Measurements from ENCODE around the gene MSX2. TPM values are rescaled to one million over a fixed set of nuclear protein-coding genes. Genes with fewer than 3 reads are reported as not detected.

MSX2 gene
- total and polyA plus RNA-seq, 3 donors from 2014 or later = 15.8 to 39.2 (median 37.7) TPM

DNA sequence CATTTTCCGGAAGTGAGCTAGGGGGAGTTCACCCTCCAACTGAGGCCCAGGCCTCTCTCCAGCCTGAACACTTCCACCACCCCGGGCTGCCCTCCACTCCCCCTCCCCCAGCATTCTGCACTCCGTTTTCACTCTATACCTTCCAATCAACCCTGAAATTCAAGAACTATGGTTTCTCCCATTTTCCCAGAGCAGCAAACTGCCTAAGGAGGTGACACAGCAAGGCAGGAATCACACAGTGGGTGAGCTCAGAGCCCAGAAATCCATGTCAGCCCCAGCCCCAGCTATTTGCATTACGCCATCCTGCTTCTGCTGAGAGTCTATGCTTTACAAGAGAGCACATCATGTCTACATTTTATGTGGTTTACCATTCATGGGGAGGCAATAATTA is 11.9 kb downstream of the MSX2 start:
- intact Hi-C loops (cut with DNase I; ENCODE audit: low total_unique reads) = no loop called here
- Histone ChIP-seq H3K36me3 (ENCODE audit: low read depth, missing control alignments) (no peaks in the 10 kb centered on the region), H3K4me1 (peaks cover 5% of the 10 kb centered on the region), H3K27me3 (no peaks in the 10 kb centered on the region), H3K27ac (no peak overlapping the region), H3K9me3 (no peaks in the 10 kb centered on the region), H3K4me3 (no peak overlapping the region)
- DNase-seq = no peak
- 30 to 37% methylated on average over 4 of the region's 4 CpGs for WGBS, 2 donors
- TF ChIP-seq, protein P1, sequence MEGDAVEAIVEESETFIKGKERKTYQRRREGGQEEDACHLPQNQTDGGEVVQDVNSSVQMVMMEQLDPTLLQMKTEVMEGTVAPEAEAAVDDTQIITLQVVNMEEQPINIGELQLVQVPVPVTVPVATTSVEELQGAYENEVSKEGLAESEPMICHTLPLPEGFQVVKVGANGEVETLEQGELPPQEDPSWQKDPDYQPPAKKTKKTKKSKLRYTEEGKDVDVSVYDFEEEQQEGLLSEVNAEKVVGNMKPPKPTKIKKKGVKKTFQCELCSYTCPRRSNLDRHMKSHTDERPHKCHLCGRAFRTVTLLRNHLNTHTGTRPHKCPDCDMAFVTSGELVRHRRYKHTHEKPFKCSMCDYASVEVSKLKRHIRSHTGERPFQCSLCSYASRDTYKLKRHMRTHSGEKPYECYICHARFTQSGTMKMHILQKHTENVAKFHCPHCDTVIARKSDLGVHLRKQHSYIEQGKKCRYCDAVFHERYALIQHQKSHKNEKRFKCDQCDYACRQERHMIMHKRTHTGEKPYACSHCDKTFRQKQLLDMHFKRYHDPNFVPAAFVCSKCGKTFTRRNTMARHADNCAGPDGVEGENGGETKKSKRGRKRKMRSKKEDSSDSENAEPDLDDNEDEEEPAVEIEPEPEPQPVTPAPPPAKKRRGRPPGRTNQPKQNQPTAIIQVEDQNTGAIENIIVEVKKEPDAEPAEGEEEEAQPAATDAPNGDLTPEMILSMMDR (IDR thresholded peaks at IDR 0.05) = no peak
- TF ChIP-seq POLR2A (IDR thresholded peaks at IDR 0.05) = no peak

DNA sequence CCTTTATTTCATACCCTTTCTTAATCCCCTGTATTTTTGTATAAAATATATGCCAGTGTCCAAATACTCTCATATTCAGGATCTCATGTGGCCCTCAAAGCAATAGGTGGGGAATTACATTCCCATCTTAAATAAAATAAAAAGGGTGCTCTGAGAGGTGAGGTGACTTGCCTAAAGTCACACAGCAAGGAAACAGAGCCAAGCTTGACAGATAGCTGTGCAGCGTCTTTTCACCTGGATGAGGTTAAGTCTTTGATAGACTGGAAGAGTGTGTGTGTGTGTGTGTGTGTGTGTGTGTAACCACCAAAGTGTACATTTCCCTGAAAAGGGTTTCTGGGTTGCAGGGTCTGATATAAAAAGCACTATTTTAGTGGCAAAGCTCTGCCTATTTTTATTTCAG is 12.4 kb downstream of the MSX2 start:
- Histone ChIP-seq H3K27me3 (no peaks in the 10 kb centered on the region), H3K36me3 (ENCODE audit: low read depth, missing control alignments) (no peaks in the 10 kb centered on the region), H3K4me3 (no peak overlapping the region), H3K4me1 (peaks cover 5% of the 10 kb centered on the region), H3K9me3 (no peaks in the 10 kb centered on the region), H3K27ac (no peak overlapping the region)
- DNase-seq = no peak
- TF ChIP-seq, protein P1 (IDR thresholded peaks at IDR 0.05) = no peak
- TF ChIP-seq POLR2A (IDR thresholded peaks at IDR 0.05) = no peak
- intact Hi-C loops (cut with DNase I; ENCODE audit: low total_unique reads) = no loop called here
- WGBS, 2 donors = 65 to 87% methylated on average over 1 of the region's 1 CpG

DNA sequence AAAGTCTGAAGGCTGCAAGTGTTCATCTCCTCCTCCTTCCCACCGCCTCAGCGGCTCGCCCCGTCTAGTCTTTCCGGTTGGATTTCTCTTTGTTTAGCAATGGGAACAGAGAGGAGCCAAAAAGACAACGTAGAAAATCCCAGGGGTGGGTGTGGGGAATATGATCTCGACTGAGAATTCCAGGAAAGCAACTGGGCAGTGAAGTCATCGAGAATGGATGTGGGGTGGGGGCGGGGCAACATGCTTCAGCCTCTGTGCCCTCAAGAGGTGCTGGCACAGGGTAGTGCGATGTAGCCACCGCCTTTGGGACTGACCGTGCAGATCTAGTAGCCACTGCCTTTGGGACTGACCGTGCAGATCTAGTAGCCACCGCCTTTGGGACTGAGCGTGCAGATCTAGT is 12.9 kb downstream of the MSX2 start:
- 37 to 52% methylated on average over 15 of the region's 15 CpGs for WGBS, 2 donors
- H3K4me1 ChIP-seq = peaks cover 5% of the 10 kb centered on the region
- no peaks in the 10 kb centered on the region for H3K36me3 ChIP-seq (ENCODE audit: low read depth, missing control alignments)
- H3K9me3 ChIP-seq = no peaks in the 10 kb centered on the region
- DNase-seq = no peak
- no peak overlapping the region for H3K4me3 ChIP-seq
- no peaks in the 10 kb centered on the region for H3K27me3 ChIP-seq
- no peak overlapping the region for H3K27ac ChIP-seq
- no peak for TF ChIP-seq POLR2A (IDR thresholded peaks at IDR 0.05)
- TF ChIP-seq, protein P1 (IDR thresholded peaks at IDR 0.05) = no peak
- intact Hi-C loops (cut with DNase I; ENCODE audit: low total_unique reads) = no loop called here

DNA sequence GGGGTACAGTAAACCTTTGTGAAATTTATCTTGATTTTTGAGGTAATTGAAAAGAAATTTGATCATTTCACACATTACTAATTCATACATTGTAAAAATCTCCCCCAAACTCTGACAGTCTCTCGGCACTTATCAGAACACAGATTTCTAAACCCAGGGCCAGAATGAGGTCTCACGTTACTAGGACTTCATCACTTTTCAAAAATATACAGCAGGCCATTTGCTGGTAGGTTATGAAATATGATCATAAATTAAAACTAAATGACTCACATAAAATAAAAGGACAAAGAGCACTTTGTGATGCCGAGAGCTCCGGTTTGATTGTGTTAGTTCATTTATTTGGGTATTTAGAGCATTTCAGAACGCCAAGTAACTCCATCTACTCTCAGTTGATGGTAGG is 17.0 kb downstream of the MSX2 start:
- Histone ChIP-seq H3K36me3 (ENCODE audit: low read depth, missing control alignments) (no peaks in the 10 kb centered on the region), H3K27me3 (no peaks in the 10 kb centered on the region), H3K27ac (no peak overlapping the region), H3K4me1 (no peaks in the 10 kb centered on the region), H3K9me3 (no peaks in the 10 kb centered on the region), H3K4me3 (no peak overlapping the region)
- DNase-seq = no peak
- intact Hi-C loops (cut with DNase I; ENCODE audit: low total_unique reads) = no loop called here
- no peak for TF ChIP-seq POLR2A (IDR thresholded peaks at IDR 0.05)
- TF ChIP-seq, protein P1 (IDR thresholded peaks at IDR 0.05) = no peak
- 56 to 70% methylated on average over 5 of the region's 5 CpGs for WGBS, 2 donors

DNA sequence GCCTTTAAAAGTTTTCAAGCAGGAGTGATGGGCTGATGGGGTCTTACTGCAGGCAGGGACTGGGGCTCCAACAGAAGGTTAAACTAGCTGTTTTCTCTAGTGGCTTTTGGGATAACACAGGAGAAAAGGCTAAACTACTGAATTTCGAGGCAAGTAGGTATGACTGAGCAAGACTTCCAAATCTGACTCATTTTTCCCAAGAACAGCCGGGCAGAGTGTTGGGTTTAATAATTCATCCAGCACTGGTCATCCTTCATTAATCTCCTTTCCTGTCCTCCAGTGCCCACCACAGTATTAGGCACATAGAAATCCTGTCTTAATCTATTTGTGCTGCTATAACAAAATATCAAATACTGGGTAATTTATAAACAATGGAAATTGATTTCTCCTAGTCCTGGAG is 20.5 kb downstream of the MSX2 start:
- Histone ChIP-seq H3K36me3 (ENCODE audit: low read depth, missing control alignments) (no peaks in the 10 kb centered on the region), H3K4me1 (no peaks in the 10 kb centered on the region), H3K27ac (no peak overlapping the region), H3K27me3 (no peaks in the 10 kb centered on the region), H3K9me3 (no peaks in the 10 kb centered on the region), H3K4me3 (no peak overlapping the region)
- no peak for TF ChIP-seq POLR2A (IDR thresholded peaks at IDR 0.05)
- TF ChIP-seq, protein P1 (IDR thresholded peaks at IDR 0.05) = no peak
- intact Hi-C loops (cut with DNase I; ENCODE audit: low total_unique reads) = no loop called here
- 78 to 83% methylated on average over 2 of the region's 2 CpGs for WGBS, 2 donors
- DNase-seq = no peak
